GM21381 (cell line): Measurements from ENCODE around the gene RBFOX1.

Source experiments
- ATAC-seq: cut with Tn5 transposase; IDR thresholded peaks from one replicate; pipeline ENCODE4 v1.9.1; 2021; ENCODE audit warnings: mild to moderate bottlenecking, moderate library complexity; ENCODE audit not compliant: unreplicated experiment

RBFOX1 gene

DNA sequence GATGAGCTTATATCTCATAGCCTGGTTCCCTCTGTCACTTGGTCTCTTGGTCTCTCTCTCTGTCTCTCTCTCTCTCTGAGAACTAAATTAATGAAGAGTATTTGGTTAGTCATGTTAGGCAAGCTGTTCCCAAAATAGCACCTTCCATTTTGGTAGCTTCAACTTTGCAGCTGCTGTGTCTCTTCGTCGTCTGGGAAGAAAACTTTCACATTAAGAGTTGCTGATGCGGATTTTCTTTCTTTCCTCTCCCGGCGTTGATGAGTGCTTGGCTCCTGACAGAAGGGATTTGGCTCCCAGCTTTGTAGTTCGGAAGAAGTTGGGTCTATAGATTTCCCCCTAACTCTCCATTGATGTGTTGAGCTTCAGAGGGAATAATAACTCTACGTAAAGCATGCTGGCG is at the start of gene RBFOX1:
RBFOX1 (plus strand) TSS at position 235 of the 400 bp plus-strand sequence.
- no peak for ATAC-seq

DNA sequence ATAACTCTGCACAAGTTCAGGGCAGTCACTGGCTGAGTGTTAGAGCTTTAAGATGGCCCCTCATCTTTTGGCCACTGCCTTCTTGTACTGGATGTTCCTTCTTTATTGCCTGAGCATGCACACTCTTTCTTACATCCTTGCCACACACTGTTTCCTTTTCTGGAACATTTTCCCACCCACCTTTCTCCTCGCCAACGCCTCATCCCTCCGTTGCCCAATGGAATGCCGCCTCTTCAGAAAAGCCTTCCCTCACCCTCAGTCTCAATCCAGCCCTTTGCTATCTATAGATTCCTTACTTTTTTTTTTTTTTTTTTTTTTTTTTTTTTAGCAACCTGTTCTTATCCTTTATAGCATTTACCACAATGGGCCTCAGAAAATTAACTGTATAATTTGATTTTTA is 47.9 kb upstream of the RBFOX1 start:
- ATAC-seq: no peak

DNA sequence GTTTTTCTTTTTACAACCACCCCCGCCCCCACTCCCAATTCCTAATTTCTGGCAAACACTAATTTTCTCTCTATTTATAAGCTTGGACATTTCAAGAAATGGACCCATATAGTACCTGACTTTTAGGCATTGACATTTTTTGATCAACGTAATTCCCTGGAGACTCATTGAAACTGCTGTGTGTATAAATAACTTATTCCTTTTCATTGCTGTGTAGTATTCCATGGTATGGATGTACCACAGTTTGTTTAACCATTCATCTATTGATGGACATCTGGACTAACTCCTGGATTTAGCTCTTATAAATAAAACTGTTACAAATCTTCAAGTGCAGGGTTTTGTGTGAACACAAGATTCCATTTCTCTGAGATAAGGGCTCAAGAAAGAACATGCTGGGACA is 47.1 kb upstream of the RBFOX1 start:
- no peak for ATAC-seq

DNA sequence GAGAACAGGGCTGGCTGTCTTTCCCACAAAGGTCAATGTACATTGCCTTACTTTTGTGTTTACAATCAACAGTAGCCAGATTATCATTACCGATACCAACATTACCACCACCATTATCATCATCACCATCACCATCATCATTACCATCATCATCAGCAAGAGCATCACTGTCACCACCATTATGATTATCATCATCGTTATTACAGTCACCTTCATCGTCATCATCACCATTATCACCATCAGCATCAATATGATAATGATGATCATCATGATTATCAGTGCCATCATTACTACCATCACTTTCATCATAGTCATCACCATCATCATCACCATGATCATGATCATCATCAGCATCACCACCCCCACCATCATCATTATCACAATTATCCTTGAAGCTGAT is 43.3 kb upstream of the RBFOX1 start:
- no peak for ATAC-seq

DNA sequence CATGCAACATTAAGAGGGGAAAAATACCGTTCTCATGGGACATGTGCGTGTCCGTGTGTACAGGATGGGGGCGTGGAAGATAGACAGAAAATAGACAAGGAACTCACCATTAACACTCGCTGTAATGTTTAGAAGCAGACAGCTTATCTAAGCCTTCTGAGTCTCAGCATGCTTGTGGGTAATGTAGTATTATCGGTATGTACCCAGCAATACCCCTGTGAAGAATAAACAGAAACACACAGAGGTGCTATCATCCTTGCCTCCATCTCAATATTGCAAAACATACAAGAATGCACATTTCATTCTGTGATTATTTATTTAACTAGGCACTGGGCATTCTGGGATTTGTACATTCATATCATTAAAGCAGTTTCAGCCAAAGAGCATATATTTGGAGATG is 42.0 kb upstream of the RBFOX1 start:
- no peak for ATAC-seq

DNA sequence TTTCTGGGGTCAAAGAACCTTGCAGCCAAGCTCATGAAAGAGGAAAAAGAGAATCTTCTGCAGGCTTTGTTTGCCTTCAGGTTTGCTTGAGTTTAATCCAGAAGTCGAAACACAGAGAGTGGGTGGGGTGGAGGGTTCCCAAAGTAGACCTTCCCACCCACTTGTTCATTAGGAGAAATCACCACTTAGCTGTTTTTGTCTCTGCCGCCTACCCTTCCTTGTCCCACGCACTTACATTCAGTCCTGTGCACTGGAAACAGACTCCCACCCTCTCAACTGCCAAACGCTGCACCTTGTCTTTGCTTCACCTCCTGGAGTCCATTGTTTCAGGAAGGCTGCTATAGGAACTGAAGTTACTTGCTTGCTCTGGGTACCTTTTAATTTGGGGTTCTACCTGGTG is 38.6 kb upstream of the RBFOX1 start:
- ATAC-seq: no peak

DNA sequence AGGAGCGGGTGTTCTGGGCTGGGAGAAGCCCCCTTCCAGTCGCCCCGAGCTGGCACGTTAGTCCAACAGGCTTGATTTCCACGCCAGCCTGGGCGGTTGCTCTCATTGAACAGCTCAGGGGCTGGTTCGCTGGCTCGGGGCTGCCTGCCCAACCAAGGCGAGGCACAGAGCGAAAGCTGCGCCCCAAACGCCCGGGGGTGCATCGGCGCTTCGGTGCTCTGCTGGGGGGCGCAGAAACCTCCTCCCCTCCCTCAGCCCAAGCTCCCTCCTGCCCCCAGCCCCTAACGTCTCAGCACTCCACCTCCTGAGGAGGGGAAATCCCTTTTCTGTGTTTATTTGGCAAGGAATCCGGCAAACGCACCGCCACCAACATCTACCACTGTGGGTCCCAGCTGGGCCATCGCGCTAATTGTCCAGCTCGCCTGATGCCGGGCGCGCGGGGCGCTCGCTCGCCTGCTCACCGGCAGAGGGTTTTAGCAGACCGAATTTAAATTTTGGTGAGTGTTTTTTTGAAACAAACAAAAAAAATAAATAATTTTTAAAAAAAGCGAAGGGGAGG is 29.5 kb upstream of the RBFOX1 start:
- no peak for ATAC-seq

DNA sequence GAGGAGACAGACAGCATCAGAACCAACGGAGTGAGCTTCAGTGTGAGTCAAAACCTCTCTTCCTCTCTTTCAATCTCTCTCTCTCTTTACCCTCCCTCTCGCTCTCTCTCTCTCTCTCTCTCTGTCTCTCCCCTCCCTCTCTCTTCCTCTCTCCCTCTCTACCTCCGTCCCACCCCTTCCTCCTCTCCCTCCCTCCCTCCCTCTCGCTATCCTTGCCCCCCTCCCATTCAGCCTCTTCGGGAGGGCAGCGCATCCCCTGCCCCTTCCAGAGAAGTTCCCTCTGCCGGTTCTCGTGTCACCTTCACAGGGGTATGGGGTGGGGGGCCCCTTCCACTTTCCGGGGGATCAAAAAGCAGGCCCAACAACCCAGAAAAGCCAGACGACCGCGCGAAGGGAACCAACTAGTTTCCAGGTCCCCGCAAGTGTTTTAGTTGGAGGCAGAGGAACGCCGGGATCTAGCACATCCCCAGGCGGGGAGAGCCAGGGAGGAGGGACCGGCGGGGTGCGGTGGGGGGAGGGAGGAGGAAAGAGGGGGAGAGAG is 28.9 kb upstream of the RBFOX1 start:
- no peak for ATAC-seq

DNA sequence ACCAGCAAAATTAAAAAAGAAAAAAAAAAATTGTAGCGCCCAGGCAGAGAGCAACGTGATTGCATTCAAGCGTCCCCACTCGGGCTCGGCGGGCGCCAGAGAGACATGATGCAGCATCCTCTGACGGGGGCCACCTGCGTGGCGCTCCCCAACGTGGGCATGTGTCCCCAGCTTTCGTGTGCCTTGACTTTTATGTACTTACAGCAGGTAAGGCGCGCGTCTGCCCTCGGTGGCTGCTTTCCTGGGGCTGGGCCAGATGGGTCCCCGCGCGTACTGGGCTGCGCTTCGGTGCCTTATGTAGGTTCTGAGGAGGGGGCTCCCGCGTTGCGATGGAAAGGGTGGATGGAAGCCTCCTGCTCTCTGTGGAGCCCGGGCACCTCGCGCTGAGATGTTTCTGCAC is 28.4 kb upstream of the RBFOX1 start:
- ATAC-seq: no peak

DNA sequence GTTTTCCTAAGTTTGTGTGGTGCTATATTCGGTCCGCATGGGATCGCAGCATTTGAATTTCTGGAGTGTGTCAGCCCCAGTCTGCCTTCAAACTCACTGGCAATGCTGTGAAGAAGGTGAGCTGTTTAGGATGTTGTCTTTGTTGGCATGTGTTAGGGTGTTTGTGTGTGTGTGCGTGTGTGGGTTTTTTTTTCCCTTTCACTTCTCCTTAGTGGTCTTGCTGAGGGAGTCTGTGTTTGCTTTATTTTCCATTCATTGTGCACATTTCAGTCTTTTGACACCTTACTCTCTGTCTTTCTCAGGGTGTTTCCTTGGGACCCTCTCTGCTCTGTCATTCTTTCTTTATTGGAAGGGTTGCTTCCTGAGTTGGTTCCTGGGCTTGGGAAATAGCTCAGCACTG is 27.7 kb upstream of the RBFOX1 start:
- ATAC-seq: no peak

DNA sequence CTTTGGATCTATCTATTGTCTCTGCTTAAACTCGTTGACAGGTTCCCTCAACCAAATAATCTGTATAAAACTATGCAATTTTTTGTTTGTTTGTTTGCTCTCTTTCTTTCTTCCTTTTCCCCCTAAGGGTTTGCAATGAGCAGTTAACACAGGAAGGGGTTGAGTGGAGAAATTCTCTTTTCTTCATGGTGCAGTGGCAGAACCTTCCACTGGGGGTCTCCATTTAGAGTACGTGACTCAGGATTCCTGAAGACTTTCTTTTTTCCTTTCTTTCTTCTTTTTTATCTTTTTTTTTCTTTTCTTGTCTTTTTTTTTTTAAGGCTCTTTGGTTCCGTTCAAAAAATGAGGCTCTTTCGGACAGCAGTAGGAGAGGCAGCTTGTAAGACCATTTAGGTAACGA is 19.5 kb upstream of the RBFOX1 start:
- ATAC-seq: no peak

DNA sequence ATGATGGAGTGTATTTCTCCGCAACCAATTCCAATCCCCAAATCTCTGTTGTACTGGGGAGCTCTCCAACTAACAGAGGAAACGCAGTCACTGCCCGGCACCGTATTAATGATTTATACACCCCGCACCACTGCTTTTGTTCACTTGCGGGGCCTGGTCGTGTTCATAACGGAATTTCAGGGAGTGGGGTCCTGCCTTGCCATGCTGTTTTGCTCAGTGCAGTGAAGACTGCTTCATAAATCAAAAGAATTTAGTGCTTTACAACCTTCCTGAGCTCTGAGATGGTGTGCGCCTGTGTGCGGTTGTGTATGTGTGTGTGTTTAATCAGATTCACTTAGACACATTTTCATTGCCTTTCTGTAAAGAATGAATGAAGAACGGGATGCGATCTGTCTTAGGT is 18.5 kb upstream of the RBFOX1 start:
- no peak for ATAC-seq

DNA sequence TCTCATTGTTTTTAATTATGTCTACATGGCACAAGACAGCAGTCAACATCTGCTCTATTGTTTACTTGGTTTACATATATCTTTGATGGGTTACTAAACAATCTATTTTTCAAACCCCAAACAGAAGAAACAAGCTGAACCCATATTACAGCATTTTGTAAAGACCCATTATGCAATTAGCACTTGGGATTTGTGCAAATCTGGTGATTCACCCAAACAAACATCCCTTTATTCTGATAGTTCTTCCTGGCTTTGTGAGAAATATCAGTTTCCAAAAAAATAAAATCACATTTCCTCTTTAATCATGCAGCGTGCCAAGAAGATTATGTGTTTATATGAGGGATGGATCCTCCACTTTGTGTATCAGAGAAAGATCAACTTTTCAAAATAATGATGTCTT is 16.8 kb upstream of the RBFOX1 start:
- no peak for ATAC-seq

DNA sequence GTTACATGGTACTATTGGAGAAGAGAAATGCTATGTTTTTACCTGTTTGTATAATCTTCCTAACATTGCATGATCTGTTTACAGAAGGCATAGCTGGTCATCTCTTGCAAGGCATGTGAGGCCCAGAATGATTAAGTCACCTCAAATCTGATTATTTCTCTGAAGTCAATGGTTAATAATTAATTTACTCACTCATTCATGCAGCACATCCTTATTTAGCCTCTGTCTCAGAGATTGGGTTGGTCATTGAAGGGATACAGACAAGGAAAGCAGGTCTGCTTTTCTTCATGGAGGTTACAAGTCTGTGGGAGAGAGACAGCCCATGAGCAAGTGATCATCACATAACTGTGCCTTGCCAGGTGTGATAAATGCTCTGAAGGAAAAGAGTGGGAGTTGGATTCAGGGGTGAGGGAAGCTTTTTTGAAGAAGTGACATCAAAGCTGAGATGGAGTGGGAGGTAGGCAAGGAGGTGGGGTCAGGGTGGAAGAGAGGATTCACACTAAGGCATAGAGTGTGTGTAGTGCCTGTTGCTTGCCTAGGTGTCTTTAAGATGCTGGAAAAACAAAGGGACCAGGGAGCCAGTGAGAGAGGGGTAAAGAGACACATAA is 16.3 kb upstream of the RBFOX1 start:
- ATAC-seq: no peak

DNA sequence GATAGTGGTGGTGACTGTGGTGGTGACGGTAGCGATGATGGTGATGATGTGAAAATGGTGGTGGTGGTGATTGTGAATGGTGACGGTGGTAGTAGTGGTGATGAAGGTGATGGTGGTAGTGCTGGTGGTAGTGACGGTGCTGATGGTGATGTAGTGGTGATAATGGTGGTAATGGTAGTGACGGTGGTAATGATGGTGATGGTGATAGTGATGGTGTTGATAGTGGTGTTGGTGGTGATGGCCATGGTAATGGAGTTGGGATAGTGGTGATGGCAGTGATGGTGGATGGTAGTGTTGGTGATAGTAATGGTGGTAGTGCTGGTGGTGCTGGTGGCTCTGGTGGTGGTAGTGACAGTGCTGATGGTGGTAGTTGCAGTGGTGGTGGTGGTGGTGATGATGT is 14.7 kb upstream of the RBFOX1 start:
- no peak for ATAC-seq

DNA sequence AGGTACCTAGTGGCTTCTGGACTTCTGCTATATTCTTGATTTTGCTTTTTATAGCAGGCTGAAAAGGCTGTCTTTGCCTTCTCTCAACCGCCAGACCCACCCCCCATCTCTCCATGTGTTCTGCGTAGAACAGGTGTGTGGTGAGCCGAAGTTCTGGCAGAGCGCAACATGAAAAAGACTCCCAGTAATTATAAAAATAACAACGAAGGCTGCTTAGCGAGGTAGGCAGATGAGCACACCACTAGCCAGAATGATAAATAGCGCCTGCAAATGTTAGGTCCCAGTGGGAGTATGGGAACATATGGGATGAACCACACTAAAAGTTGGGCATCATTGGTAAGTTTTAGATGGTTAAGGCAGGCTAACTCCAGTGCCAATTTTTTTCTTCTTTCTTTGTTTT is 14.0 kb upstream of the RBFOX1 start:
- no peak for ATAC-seq

DNA sequence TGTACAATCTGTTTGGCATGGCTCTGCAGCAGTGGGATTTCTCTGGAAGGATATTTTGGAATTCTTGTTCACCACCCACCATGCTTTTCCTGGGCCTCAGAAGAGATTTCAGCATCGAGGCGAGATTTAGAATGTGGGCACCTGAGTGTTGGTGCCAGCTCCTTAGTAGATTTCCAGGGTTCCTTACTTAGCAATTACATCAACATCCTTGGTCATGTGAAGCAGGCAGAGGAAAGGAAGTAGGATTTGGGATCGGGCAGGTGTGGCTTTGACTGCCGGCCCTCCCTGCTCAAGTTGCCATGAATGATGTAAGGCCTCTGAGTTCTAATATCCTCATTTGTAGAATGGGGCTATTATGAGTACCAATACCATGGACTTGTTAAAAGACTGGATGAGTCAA is 13.1 kb upstream of the RBFOX1 start:
- no peak for ATAC-seq

DNA sequence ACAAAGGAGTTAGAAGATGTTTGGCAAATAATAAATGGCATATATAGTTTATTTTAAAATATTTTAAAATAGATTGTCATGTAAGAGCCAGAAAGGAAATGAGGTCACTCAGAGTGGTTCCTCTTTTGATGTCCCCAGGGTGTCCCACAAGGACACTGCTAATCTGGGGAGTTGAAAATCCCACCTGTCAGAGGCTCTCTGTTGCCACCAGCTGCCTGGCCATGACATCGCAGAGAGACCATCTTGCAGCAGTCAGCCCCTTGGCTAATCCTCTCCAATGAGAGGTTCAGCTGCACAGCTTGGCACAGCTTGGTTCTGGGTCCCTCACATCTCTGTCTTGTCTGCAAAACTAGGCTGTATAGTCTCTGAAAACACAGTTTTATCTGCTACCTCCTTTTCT is 11.0 kb upstream of the RBFOX1 start:
- ATAC-seq: no peak

DNA sequence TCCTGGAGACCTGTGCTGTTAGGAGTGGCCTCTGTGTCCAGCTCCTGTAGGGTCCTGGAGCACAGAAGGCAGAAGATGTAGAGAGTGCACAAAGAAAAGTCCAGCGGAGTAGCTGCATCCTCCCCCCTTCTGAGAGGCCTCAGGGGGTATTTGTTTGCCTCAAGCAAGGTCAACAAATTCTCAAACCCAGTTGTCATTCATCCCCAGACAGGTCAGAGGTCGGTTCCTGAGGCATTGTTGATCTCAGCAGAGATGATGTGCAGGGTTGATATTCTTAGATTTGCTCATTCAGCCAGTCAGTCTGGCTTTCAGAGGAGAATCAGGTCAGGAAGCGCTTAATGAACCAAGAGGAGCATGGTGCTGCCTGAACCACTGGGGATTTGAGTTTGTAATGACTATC is 8.3 kb upstream of the RBFOX1 start:
- ATAC-seq: no peak

DNA sequence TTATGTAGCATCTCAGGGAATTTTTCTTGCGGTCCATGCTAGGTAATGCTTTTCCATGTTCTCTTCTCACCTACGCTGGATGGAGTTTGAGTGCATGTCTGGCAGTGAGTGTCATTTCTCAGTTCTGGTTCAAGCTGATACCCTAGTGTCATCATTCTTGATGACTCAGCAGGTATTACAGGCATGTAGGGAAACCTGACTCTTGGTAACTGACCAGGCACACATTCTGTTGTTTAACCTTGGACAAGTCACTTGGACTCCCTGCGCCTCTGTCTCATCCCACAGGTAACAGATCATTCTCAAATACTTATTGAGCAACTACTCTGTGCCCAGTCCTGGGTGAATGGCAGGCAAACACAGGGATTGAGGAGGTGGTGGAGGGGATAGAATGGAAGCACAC is 6.8 kb upstream of the RBFOX1 start:
- ATAC-seq: no peak

DNA sequence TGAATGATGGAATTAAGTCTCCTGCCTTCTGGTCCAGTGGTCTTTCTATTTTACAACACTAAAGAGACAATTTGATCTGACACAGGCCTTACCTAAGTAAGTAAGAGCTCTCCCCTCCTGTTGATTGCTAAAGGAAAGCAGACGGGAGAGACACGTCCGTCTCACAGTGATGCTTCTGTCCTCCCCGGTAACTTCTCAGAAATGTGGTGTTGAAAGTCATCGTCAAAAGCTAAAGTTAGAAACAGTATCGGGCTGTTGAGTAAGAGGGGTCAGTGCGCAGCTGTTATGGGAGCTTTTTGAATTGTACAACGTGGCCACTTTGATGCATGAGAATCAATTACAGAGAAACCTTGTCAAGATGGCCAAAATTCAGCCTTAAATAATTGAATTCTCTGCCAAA is 1.9 kb upstream of the RBFOX1 start:
- no peak for ATAC-seq

DNA sequence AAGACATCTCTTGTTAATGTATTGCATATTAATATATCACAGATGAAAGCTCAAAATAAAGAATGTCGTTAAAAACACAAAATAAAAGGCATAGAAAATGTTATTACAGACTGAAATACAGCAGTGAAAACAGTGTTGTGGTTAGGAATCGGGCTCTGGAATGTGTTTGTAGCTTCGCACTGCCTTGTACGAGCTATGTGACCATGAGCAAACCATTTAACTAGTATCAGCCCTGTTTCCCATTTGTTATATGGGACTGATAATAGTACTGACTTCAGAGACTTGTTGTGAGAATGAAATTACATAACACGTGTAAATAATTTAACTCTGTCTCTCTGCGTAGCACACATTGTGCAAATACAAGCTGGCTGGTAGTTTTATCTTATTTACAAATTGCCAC is 648 bp upstream of the RBFOX1 start:
- ATAC-seq: no peak

DNA sequence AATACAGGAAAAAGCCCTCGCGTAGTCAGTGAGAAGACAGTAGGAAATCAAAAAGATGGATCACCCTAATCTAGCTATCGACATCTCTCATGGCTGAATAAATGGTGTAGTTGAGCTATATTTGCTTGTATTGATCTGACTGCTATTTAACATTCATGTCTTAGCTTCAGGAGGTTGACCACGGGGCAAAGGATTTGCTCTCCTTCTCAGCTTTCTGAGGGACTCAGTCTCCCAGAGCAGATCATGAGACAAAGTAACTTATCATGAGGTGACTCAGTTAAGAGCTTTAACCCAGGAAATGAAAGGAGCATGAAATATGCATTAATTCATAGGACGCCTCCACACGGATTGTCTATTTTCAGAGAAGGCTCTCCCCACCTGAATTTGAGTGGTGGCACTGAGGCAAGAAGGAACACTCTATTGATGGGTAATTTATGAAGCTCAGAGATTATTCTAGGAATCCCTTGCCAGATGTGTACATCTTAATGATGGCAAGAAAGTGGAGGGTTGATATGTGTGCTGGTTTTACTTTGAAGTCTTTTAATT is 608 bp downstream of the RBFOX1 start:
- no peak for ATAC-seq
